AG04450 (cell line): ENCODE data around the gene NECTIN1. TPM values are rescaled to one million over a fixed set of nuclear protein-coding genes. Genes with fewer than 3 reads are reported as not detected.

Experiments used
- CTCF ChIA-PET: fragments of 300-600, 350-600 bp; formaldehyde crosslinking; extraction: SDS; loops from one replicate; lab custom pipeline; 2022; ENCODE audit warnings: antibody characterized with exemption, inconsistent platforms; lab: Charles Lee
- POLR2A ChIA-PET: fragments of 350-600 bp; formaldehyde crosslinking; extraction: SDS; loops from one replicate; lab custom pipeline; 2021; ENCODE audit warnings: antibody characterized with exemption, inconsistent platforms; lab: Yijun Ruan, JAX
- DNase-seq: peaks from one replicate; pipeline ENCODE4 v3.0.0-alpha.2; 2011; ENCODE audit warnings: low read depth, low spot score
- H3K27ac ChIP-seq: one replicate; pipeline ENCODE4 v1.5.1; 2012; ENCODE audit warnings: low read depth, low read length, control low read depth
- H3K27me3 ChIP-seq: one replicate; pipeline ENCODE4 v1.6.0; 2012; ENCODE audit warnings: low read length; ENCODE audit not compliant: control insufficient read depth, insufficient read depth
- H3K4me3 ChIP-seq: 2 replicates; pipeline ENCODE4 v1.5.1; 2011; ENCODE audit warnings: mild to moderate bottlenecking, low read depth, low read length, control low read depth
- H3K9me3 ChIP-seq: 2 replicates; pipeline ENCODE4 v1.5.1; 2012; ENCODE audit warnings: low read length; ENCODE audit not compliant: control insufficient read depth, insufficient read depth
- CTCF ChIP-seq: IDR thresholded peaks from 2 replicates; pipeline ENCODE4 v1.5.1; 2011; ENCODE audit warnings: low read depth, low read length, control low read depth, inconsistent platforms
- polyA plus RNA-seq: library from polyadenylated mRNA; depleted of rRNA; stranded (reverse); fragments of >200 nt; gene quantifications from 2 replicates; pipeline ENCODE4 v1.2.3, GENCODE V29; 2011

Gene NECTIN1
- polyA plus RNA-seq, 1 experiment, result 2.8 TPM

- H3K9me3 ChIP-seq, result no peaks in the 10 kb centered on the region; the same call in 1 of the 2 replicates
- ChIA-PET CTCF (interaction anchor here (1.8 kb wide), 1 partner anchor 21 kb away, joined by 10 read pairs; the partner anchor contains the start of gene NECTIN1), POLR2A (no interaction called here)
- no peaks in the 10 kb centered on the region for H3K27me3 ChIP-seq
- DNase-seq, result no peak
- H3K27ac ChIP-seq, result no peak overlapping the region
- no peak overlapping the region for H3K4me3 ChIP-seq
- no peak for TF ChIP-seq CTCF
Measured at GRCh38 chr11:119708384-119708783, 20.6 kb downstream of the NECTIN1 start.

GRCh38 chr11:119706887-119707286 is 22.1 kb downstream of the NECTIN1 start:
- POLR2A ChIA-PET, result no interaction called here
- Histone ChIP-seq H3K27ac (no peak overlapping the region), H3K27me3 (no peaks in the 10 kb centered on the region), H3K4me3 (no peak overlapping the region), H3K9me3 (no peaks in the 10 kb centered on the region; the same call in 1 of the 2 replicates)
- no peak for DNase-seq
- CTCF ChIA-PET, result interaction anchor here (1.0 to 1.8 kb wide), 2 partner anchors 22 kb away, joined by 4 to 10 read pairs; partner anchors contain the start of gene NECTIN1
- 0 out of 2 replicates have a peak, but pooled peaks have one; percentile 21 for TF ChIP-seq CTCF

GRCh38 chr11:119706029-119706428 is 23.0 kb downstream of the NECTIN1 start:
- POLR2A ChIA-PET, result no interaction called here
- TF ChIP-seq CTCF, result no peak
- CTCF ChIA-PET, result interaction anchor here (1.0 kb wide), 1 partner anchor 23 kb away, joined by 4 read pairs; the partner anchor contains the start of gene NECTIN1
- Histone ChIP-seq H3K9me3 (no peaks in the 10 kb centered on the region; the same call in 1 of the 2 replicates), H3K4me3 (no peak overlapping the region), H3K27ac (no peak overlapping the region), H3K27me3 (no peaks in the 10 kb centered on the region)
- DNase-seq, result no peak

GRCh38 chr11:119705362-119705761 is 23.6 kb downstream of the NECTIN1 start:
- Histone ChIP-seq H3K27ac (no peak overlapping the region), H3K9me3 (no peaks in the 10 kb centered on the region; the same call in 1 of the 2 replicates), H3K4me3 (no peak overlapping the region), H3K27me3 (no peaks in the 10 kb centered on the region)
- TF ChIP-seq CTCF, result no peak
- POLR2A ChIA-PET, result interaction anchor here (0.5 kb wide), 1 partner anchor 302 kb away, joined by 3 read pairs; no protein-coding TSS in a partner anchor
- DNase-seq, result no peak
- CTCF ChIA-PET, result no interaction called here

- TF ChIP-seq CTCF, result no peak
- no peaks in the 10 kb centered on the region; the same call in 1 of the 2 replicates for H3K9me3 ChIP-seq
- H3K27ac ChIP-seq, result no peak overlapping the region
- no peak overlapping the region for H3K4me3 ChIP-seq
- ChIA-PET CTCF (interaction anchor here (0.9 kb wide), 1 partner anchor 25 kb away, joined by 3 read pairs; no protein-coding TSS in a partner anchor), POLR2A (interaction anchor here (0.5 kb wide), 1 partner anchor 301 kb away, joined by 3 read pairs; no protein-coding TSS in a partner anchor)
- no peaks in the 10 kb centered on the region for H3K27me3 ChIP-seq
- DNase-seq, result no peak
Measured at GRCh38 chr11:119704849-119705248, 24.2 kb downstream of the NECTIN1 start.
